Measurements from ENCODE around the gene MAP3K20. TPM values are rescaled to one million over a fixed set of nuclear protein-coding genes. Genes with fewer than 3 reads are reported as not detected.

MAP3K20 gene
- polyA plus RNA-seq, 1 of the 3 experiments (the other 2 are of a cell fraction) = 8.5 TPM

GRCh38 chr2:173216668-173217067 lies 141.0 kb downstream of the MAP3K20 start:
- TF ChIP-seq USF1 (IDR thresholded peaks at IDR 0.05; ENCODE audit: borderline replicate concordance, low read depth) (no peak), YY1 (IDR thresholded peaks at IDR 0.05; ENCODE audit: low read depth) (no peak)
- H3F3A ChIP-seq (replicated peaks; ENCODE audit: insufficient read depth) = no peaks in the 10 kb centered on the region
- CTCF ChIA-PET = interaction anchor here (0.6 to 14.8 kb wide), 4 partner anchors 190 to 1128 kb away, joined by 3 to 256 read pairs (median 5); no protein-coding TSS in a partner anchor
- peaks cover 5 to 9% of the 10 kb centered on the region in 2 experiments; a peak in 2 of 4 replicates for H3K4me1 ChIP-seq (ENCODE audit: control insufficient read depth in 1 of 2, insufficient read depth in 2 of 2, low read depth in 1 of 2, low read length in 1 of 2)
- POLR2A ChIA-PET = interaction anchor here (1.3 kb wide), 1 partner anchor 10 kb away, joined by 4 read pairs; no protein-coding TSS in a partner anchor
- H3K27ac ChIP-seq (ENCODE audit: low read depth in 2 of 2, low read length in 1 of 2) = no peak overlapping the region
- H4K20me1 ChIP-seq (ENCODE audit: insufficient read depth) = no peaks in the 10 kb centered on the region
- peaks cover 3 to 5% of the 10 kb centered on the region in 2 experiments for H3K36me3 ChIP-seq (replicated peaks in 1 of 2; ENCODE audit: control insufficient read depth in 1 of 2, insufficient read depth in 2 of 2, low read length in 1 of 2)
- H3K9me2 ChIP-seq = no peaks in the 10 kb centered on the region
- DNase-seq = no peak
- H3K9me3 ChIP-seq = no peaks in the 10 kb centered on the region
- no peak overlapping the region for H3K4me2 ChIP-seq
- H2AFZ ChIP-seq (ENCODE audit: low read depth) = no peak overlapping the region
- no peaks in the 10 kb centered on the region for H3K27me3 ChIP-seq (ENCODE audit: insufficient read depth)
- no peaks in the 10 kb centered on the region for H3K79me2 ChIP-seq (ENCODE audit: insufficient read depth)
- 98% methylated on average over 2 of the region's 2 CpGs for WGBS (ENCODE audit: low lambda C conversion rate)
- H3K4me3 ChIP-seq (ENCODE audit: low read depth in 2 of 2, low read length in 1 of 2) = no peak overlapping the region
- no peak overlapping the region for H3K9ac ChIP-seq

GRCh38 chr2:173217116-173217840 lies 141.6 kb downstream of the MAP3K20 start:
- ChIA-PET POLR2A (interaction anchor here (1.3 kb wide), 1 partner anchor 9 kb away, joined by 4 read pairs; no protein-coding TSS in a partner anchor), CTCF (interaction anchor here (0.6 to 14.8 kb wide), 6 partner anchors 190 to 1127 kb away, joined by 3 to 256 read pairs (median 4); no protein-coding TSS in a partner anchor)
- no peaks in the 10 kb centered on the region for H3K27me3 ChIP-seq (ENCODE audit: insufficient read depth)
- no peak overlapping the region for H3K9ac ChIP-seq
- H3K27ac ChIP-seq (ENCODE audit: low read depth in 2 of 2, low read length in 1 of 2) = no peak overlapping the region
- peaks cover 4 to 5% of the 10 kb centered on the region in 2 experiments for H3K36me3 ChIP-seq (replicated peaks in 1 of 2; ENCODE audit: control insufficient read depth in 1 of 2, insufficient read depth in 2 of 2, low read length in 1 of 2)
- TF ChIP-seq FOSL2 (IDR thresholded peaks at IDR 0.05; ENCODE audit: borderline replicate concordance, low read depth) (no peak), CHD2 (IDR thresholded peaks at IDR 0.05; ENCODE audit: low read length, partially characterized antibody) (no peak)
- H3K9me3 ChIP-seq = no peaks in the 10 kb centered on the region
- no peaks in the 10 kb centered on the region for H4K20me1 ChIP-seq (ENCODE audit: insufficient read depth)
- no peaks in the 10 kb centered on the region for H3F3A ChIP-seq (replicated peaks; ENCODE audit: insufficient read depth)
- no peak for DNase-seq
- no peaks in the 10 kb centered on the region for H3K9me2 ChIP-seq
- H3K4me3 ChIP-seq (ENCODE audit: low read depth in 2 of 2, low read length in 1 of 2) = no peak overlapping the region
- H3K4me1 ChIP-seq (ENCODE audit: control insufficient read depth in 1 of 2, insufficient read depth in 2 of 2, low read depth in 1 of 2, low read length in 1 of 2) = peaks cover 5 to 9% of the 10 kb centered on the region in 2 experiments; a peak in 2 of 4 replicates
- no peaks in the 10 kb centered on the region for H3K79me2 ChIP-seq (ENCODE audit: insufficient read depth)
- H3K4me2 ChIP-seq = no peak overlapping the region
- 95% methylated on average over 20 of the region's 20 CpGs for WGBS (ENCODE audit: low lambda C conversion rate)
- H2AFZ ChIP-seq (ENCODE audit: low read depth) = no peak overlapping the region

- no peaks in the 10 kb centered on the region for H3K9me3 ChIP-seq
- no peaks in the 10 kb centered on the region for H4K20me1 ChIP-seq (ENCODE audit: insufficient read depth)
- no peak overlapping the region for H2AFZ ChIP-seq (ENCODE audit: low read depth)
- H3K4me1 ChIP-seq (ENCODE audit: control insufficient read depth in 1 of 2, insufficient read depth in 2 of 2, low read depth in 1 of 2, low read length in 1 of 2) = peaks cover 4 to 9% of the 10 kb centered on the region in 2 experiments; a peak in 2 of 4 replicates
- CTCF ChIA-PET = interaction anchor here (0.9 to 14.8 kb wide), 5 partner anchors 8 to 1126 kb away, joined by 3 to 256 read pairs (median 5); no protein-coding TSS in a partner anchor
- peaks cover 4 to 5% of the 10 kb centered on the region in 2 experiments for H3K36me3 ChIP-seq (replicated peaks in 1 of 2; ENCODE audit: control insufficient read depth in 1 of 2, insufficient read depth in 2 of 2, low read length in 1 of 2)
- no peaks in the 10 kb centered on the region for H3K9me2 ChIP-seq
- H3F3A ChIP-seq (replicated peaks; ENCODE audit: insufficient read depth) = no peaks in the 10 kb centered on the region
- H3K9ac ChIP-seq = no peak overlapping the region
- POLR2A ChIA-PET = no interaction called here
- TF ChIP-seq FOSL2 (IDR thresholded peaks at IDR 0.05; ENCODE audit: borderline replicate concordance, low read depth) = no peak
- TF ChIP-seq EZH2phosphoT487 (IDR thresholded peaks at IDR 0.05; ENCODE audit: borderline replicate concordance, low read depth) = no peak
- no peak for TF ChIP-seq FOXJ3 (CRISPR knock-in tag; IDR thresholded peaks at IDR 0.05)
- TF ChIP-seq IRF3 (IDR thresholded peaks at IDR 0.05; ENCODE audit: low read depth, low read length) = no peak
- TF ChIP-seq ELF1 (IDR thresholded peaks at IDR 0.05) = no peak
- TF ChIP-seq RFX5 (IDR thresholded peaks at IDR 0.05; ENCODE audit: low read length) = no peak
- TF ChIP-seq TCF12 (IDR thresholded peaks at IDR 0.05) = no peak
- TF ChIP-seq RCOR1 (IDR thresholded peaks at IDR 0.05; ENCODE audit: low read length) = no peak
- no peak for TF ChIP-seq MEF2A (IDR thresholded peaks at IDR 0.05; ENCODE audit: borderline replicate concordance, low read depth)
- TF ChIP-seq EP300 (IDR thresholded peaks at IDR 0.05; ENCODE audit: borderline replicate concordance in 1 of 2, low read depth in 1 of 2, low read length in 1 of 2) = no peak
- TF ChIP-seq CHD2 (IDR thresholded peaks at IDR 0.05; ENCODE audit: low read length, partially characterized antibody) = no peak
- TF ChIP-seq GATA2 (CRISPR knock-in tag; IDR thresholded peaks at IDR 0.05) = no peak
- TF ChIP-seq SMC3 (IDR thresholded peaks at IDR 0.05; ENCODE audit: low read depth, low read length) = no peak
- TF ChIP-seq GABPA (IDR thresholded peaks at IDR 0.05; ENCODE audit: low read depth) = no peak
- no peak for TF ChIP-seq RXRA (IDR thresholded peaks at IDR 0.05; ENCODE audit: borderline replicate concordance, low read depth)
- H3K79me2 ChIP-seq (ENCODE audit: insufficient read depth) = no peaks in the 10 kb centered on the region
- 91% methylated on average over 6 of the region's 6 CpGs for WGBS (ENCODE audit: low lambda C conversion rate)
- no peak overlapping the region for H3K4me2 ChIP-seq
- DNase-seq = no peak
- no peak overlapping the region for H3K4me3 ChIP-seq (ENCODE audit: low read depth in 2 of 2, low read length in 1 of 2)
- H3K27ac ChIP-seq (ENCODE audit: low read depth in 2 of 2, low read length in 1 of 2) = no peak overlapping the region
- H3K27me3 ChIP-seq (ENCODE audit: insufficient read depth) = no peaks in the 10 kb centered on the region
These were observed 142.8 kb downstream of the MAP3K20 start for GRCh38 chr2:173218326-173219056.

Data from SK-N-SH (cell line).